ENCODE results near the gene GYS1. TPM values are rescaled to one million over a fixed set of nuclear protein-coding genes. Genes with fewer than 3 reads are reported as not detected.

The GYS1 gene
- total RNA-seq, 1 donor from 2014 or later = 45.7 TPM

GRCh38 chr19:48989701-48990291 lies 3.3 kb downstream of the GYS1 start:
- H3K4me1 Mint-ChIP-seq (ENCODE audit: unreplicated experiment) = peaks cover 24% of the 10 kb centered on the region
- peaks cover 13% of the 10 kb centered on the region for H3K27me3 Mint-ChIP-seq (ENCODE audit: unreplicated experiment)
- H3K9me3 Mint-ChIP-seq (ENCODE audit: unreplicated experiment) = no peaks in the 10 kb centered on the region
- H3K36me3 Mint-ChIP-seq (ENCODE audit: low read depth, unreplicated experiment) = peaks cover 22% of the 10 kb centered on the region
- H3K4me3 Mint-ChIP-seq (ENCODE audit: unreplicated experiment) = peak overlapping the region; percentile 7
- no peak for TF ChIP-seq CTCF (IDR thresholded peaks at IDR 0.05; ENCODE audit: unreplicated experiment)
- peak overlapping the region; percentile 42 for H3K27ac Mint-ChIP-seq (ENCODE audit: unreplicated experiment)
- DNase-seq (ENCODE audit: low spot score) = no peak

DNA sequence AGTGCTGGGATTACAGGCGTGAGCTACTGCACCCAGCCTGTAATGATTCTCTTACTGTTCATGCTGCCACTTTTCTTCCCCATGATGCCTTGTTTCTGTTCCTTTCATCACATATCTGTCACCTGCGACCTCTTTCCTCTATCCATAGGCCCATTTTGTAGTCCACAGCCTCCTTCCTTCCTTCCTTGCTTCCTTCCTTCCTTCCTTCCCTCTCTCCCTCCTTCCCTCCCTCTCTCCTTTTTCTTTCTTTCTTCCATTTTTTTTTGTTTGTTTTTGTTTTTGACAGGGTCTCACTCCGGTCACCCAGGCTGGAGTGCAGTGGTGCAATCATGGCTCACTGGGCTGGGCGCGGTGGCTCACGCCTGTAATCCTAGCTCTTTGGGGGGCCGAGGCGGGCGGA lies 4.2 kb downstream of the GYS1 start:
- Mint-ChIP-seq H3K36me3 (ENCODE audit: low read depth, unreplicated experiment) (peaks cover 22% of the 10 kb centered on the region), H3K4me1 (ENCODE audit: unreplicated experiment) (peaks cover 15% of the 10 kb centered on the region), H3K27me3 (ENCODE audit: unreplicated experiment) (peaks cover 13% of the 10 kb centered on the region), H3K27ac (ENCODE audit: unreplicated experiment) (peak overlapping the region; percentile 16), H3K4me3 (ENCODE audit: unreplicated experiment) (no peak overlapping the region), H3K9me3 (ENCODE audit: unreplicated experiment) (no peaks in the 10 kb centered on the region)
- no peak for TF ChIP-seq CTCF (IDR thresholded peaks at IDR 0.05; ENCODE audit: unreplicated experiment)
- no peak for DNase-seq (ENCODE audit: low spot score)

- no peaks in the 10 kb centered on the region for H3K9me3 Mint-ChIP-seq (ENCODE audit: unreplicated experiment)
- H3K36me3 Mint-ChIP-seq (ENCODE audit: low read depth, unreplicated experiment) = peaks cover 26% of the 10 kb centered on the region
- peak overlapping the region; percentile 37 for H3K4me3 Mint-ChIP-seq (ENCODE audit: unreplicated experiment)
- no peak overlapping the region for H3K27ac Mint-ChIP-seq (ENCODE audit: unreplicated experiment)
- no peak for DNase-seq (ENCODE audit: low spot score)
- no peak for TF ChIP-seq CTCF (IDR thresholded peaks at IDR 0.05; ENCODE audit: unreplicated experiment)
- peaks cover 10% of the 10 kb centered on the region for H3K27me3 Mint-ChIP-seq (ENCODE audit: unreplicated experiment)
- peaks cover 11% of the 10 kb centered on the region for H3K4me1 Mint-ChIP-seq (ENCODE audit: unreplicated experiment)
Observed at GRCh38 chr19:48988286-48988685, 4.8 kb downstream of the GYS1 start.

GRCh38 chr19:48987323-48987722 lies 5.8 kb downstream of the GYS1 start:
- Mint-ChIP-seq H3K27me3 (ENCODE audit: unreplicated experiment) (peaks cover 10% of the 10 kb centered on the region), H3K36me3 (ENCODE audit: low read depth, unreplicated experiment) (peaks cover 28% of the 10 kb centered on the region), H3K4me1 (ENCODE audit: unreplicated experiment) (peaks cover 10% of the 10 kb centered on the region), H3K4me3 (ENCODE audit: unreplicated experiment) (no peak overlapping the region), H3K9me3 (ENCODE audit: unreplicated experiment) (no peaks in the 10 kb centered on the region), H3K27ac (ENCODE audit: unreplicated experiment) (no peak overlapping the region)
- DNase-seq (ENCODE audit: low spot score) = no peak
- no peak for TF ChIP-seq CTCF (IDR thresholded peaks at IDR 0.05; ENCODE audit: unreplicated experiment)

DNA sequence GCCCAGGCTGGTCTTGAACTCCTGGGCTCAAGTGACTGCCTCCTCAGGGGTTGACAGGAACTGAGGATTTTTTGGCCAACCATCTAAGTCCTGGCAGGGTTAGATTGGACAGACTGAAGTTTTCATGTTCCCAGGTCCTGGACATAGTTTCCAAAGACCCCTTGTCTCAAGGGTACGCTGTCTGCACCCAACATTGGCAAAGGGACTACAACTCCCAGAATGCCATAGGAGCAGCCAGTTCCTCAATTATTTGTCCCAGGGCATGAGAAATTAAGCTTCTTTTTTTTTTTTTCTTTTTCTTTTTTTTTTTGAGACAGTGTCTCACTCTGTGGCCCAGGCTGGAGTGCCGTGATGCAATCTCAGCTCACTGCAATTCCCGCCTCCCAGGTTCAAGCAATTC lies 6.9 kb downstream of the GYS1 start:
- H3K36me3 Mint-ChIP-seq (ENCODE audit: low read depth, unreplicated experiment) = peaks cover 36% of the 10 kb centered on the region
- peaks cover 6% of the 10 kb centered on the region for H3K27me3 Mint-ChIP-seq (ENCODE audit: unreplicated experiment)
- H3K4me1 Mint-ChIP-seq (ENCODE audit: unreplicated experiment) = peaks cover 5% of the 10 kb centered on the region
- no peak overlapping the region for H3K27ac Mint-ChIP-seq (ENCODE audit: unreplicated experiment)
- TF ChIP-seq CTCF (IDR thresholded peaks at IDR 0.05; ENCODE audit: unreplicated experiment) = no peak
- no peaks in the 10 kb centered on the region for H3K9me3 Mint-ChIP-seq (ENCODE audit: unreplicated experiment)
- no peak overlapping the region for H3K4me3 Mint-ChIP-seq (ENCODE audit: unreplicated experiment)
- DNase-seq (ENCODE audit: low spot score) = no peak

Measured in endothelial cell (in vitro differentiated cells).